ENCODE measurements around the gene STYK1. TPM values are rescaled to one million over a fixed set of nuclear protein-coding genes. Genes with fewer than 3 reads are reported as not detected.

The STYK1 gene
- total RNA-seq, 2 donors from 2014 or later = not detected

GRCh38 chr12:10716277-10716676, 42.4 kb upstream of the STYK1 start:
- no peaks in the 10 kb centered on the region for H3K9me3 ChIP-seq
- H3K4me1 ChIP-seq (ENCODE audit: control insufficient read depth in 1 of 2, low read depth in 2 of 2) = peaks cover 35 to 48% of the 10 kb centered on the region in 2 donors
- ATAC-seq (ENCODE audit: insufficient number of reproducible peaks, low FRiP score, low read depth) (no peak), DNase-seq (ENCODE audit: low spot score) (no peak)
- peak overlapping the region; percentile 23 for H3K4me3 ChIP-seq
- peak overlapping the region; percentile 64 to 81 for H3K27ac ChIP-seq
- TF ChIP-seq CTCF (IDR thresholded peaks at IDR 0.05) = no peak
- no peaks in the 10 kb centered on the region for H3K27me3 ChIP-seq (replicated peaks; ENCODE audit: insufficient read depth)
- H3K36me3 ChIP-seq = peaks cover 37% of the 10 kb centered on the region

GRCh38 chr12:10715491-10715890, 41.6 kb upstream of the STYK1 start:
- no peak for TF ChIP-seq CTCF (IDR thresholded peaks at IDR 0.05)
- no peak for DNase-seq (ENCODE audit: low spot score)
- H3K4me1 ChIP-seq (ENCODE audit: control insufficient read depth in 1 of 2, low read depth in 2 of 2) = peaks cover 32 to 44% of the 10 kb centered on the region in 2 donors

GRCh38 chr12:10709808-10710207, 36.0 kb upstream of the STYK1 start:
- Histone ChIP-seq H3K27ac (peak overlapping the region in 1 of 2 donors; percentile 6), H3K36me3 (peaks cover 51% of the 10 kb centered on the region)

More at GRCh38 chr12:10715491-10715890, 41.6 kb upstream of the STYK1 start:
- H3K9me3 ChIP-seq = no peaks in the 10 kb centered on the region
- H3K27me3 ChIP-seq (replicated peaks; ENCODE audit: insufficient read depth) = no peaks in the 10 kb centered on the region
- no peak for ATAC-seq (ENCODE audit: insufficient number of reproducible peaks, low FRiP score, low read depth)
- peak overlapping the region in 1 of 2 donors; percentile 81 for H3K27ac ChIP-seq
- H3K4me3 ChIP-seq = no peak overlapping the region
- H3K36me3 ChIP-seq = peaks cover 38% of the 10 kb centered on the region

GRCh38 chr12:10708862-10709261, 35.0 kb upstream of the STYK1 start:
- no peaks in the 10 kb centered on the region for H3K27me3 ChIP-seq (replicated peaks; ENCODE audit: insufficient read depth)
- H3K27ac ChIP-seq = no peak overlapping the region
- DNase-seq (ENCODE audit: low spot score) (no peak), ATAC-seq (ENCODE audit: insufficient number of reproducible peaks, low FRiP score, low read depth) (no peak)
- peaks cover 43% of the 10 kb centered on the region for H3K36me3 ChIP-seq
- H3K4me1 ChIP-seq (ENCODE audit: control insufficient read depth in 1 of 2, low read depth in 2 of 2) = peaks cover 3 to 25% of the 10 kb centered on the region in 2 donors
- no peak for TF ChIP-seq CTCF (IDR thresholded peaks at IDR 0.05)
- no peak overlapping the region for H3K4me3 ChIP-seq
- H3K9me3 ChIP-seq = no peaks in the 10 kb centered on the region

More at GRCh38 chr12:10709808-10710207, 36.0 kb upstream of the STYK1 start:
- Histone ChIP-seq H3K27me3 (replicated peaks; ENCODE audit: insufficient read depth) (no peaks in the 10 kb centered on the region), H3K4me3 (no peak overlapping the region), H3K9me3 (no peaks in the 10 kb centered on the region), H3K4me1 (ENCODE audit: control insufficient read depth in 1 of 2, low read depth in 2 of 2) (peaks cover 3 to 25% of the 10 kb centered on the region in 2 donors)
- ATAC-seq (ENCODE audit: insufficient number of reproducible peaks, low FRiP score, low read depth) (no peak), DNase-seq (ENCODE audit: low spot score) (no peak)
- TF ChIP-seq CTCF (IDR thresholded peaks at IDR 0.05) = no peak

- Histone ChIP-seq H3K4me3 (no peak overlapping the region), H3K4me1 (ENCODE audit: control insufficient read depth in 1 of 2, low read depth in 2 of 2) (peaks cover 3 to 25% of the 10 kb centered on the region in 2 donors), H3K27me3 (replicated peaks; ENCODE audit: insufficient read depth) (no peaks in the 10 kb centered on the region), H3K36me3 (peaks cover 39% of the 10 kb centered on the region), H3K27ac (peak overlapping the region; percentile 9 to 22), H3K9me3 (no peaks in the 10 kb centered on the region)
- TF ChIP-seq CTCF (IDR thresholded peaks at IDR 0.05) = no peak
- no peak for ATAC-seq (ENCODE audit: insufficient number of reproducible peaks, low FRiP score, low read depth)
- DNase-seq (ENCODE audit: low spot score) = no peak
Measured at GRCh38 chr12:10705655-10706054, 31.8 kb upstream of the STYK1 start.

Measured in thoracic aorta (tissue), 2 donors.